Stomach (tissue), 4 donors: ENCODE data around the gene DKK2.

Experiments
- CTCF ChIP-seq, 7 experiments: fragments of 450-650 bp in 4 of 7; fragments of 200-600 bp in 3 of 7; sonication (generic) in 3 of 7; IDR thresholded peaks; one replicate each; pipeline ENCODE4 v1.5.1; 2016 to 2019; ENCODE audit warnings: antibody characterized with exemption in 7 of 7, control low read depth in 2 of 7, mild to moderate bottlenecking in 1 of 7
- POLR2A ChIP-seq, 4 donors: fragments of 450-650 bp; IDR thresholded peaks; one replicate each; pipeline ENCODE4 v1.6.1; 2016; ENCODE audit warnings: antibody characterized with exemption in 4 of 4, control low read depth in 2 of 4, mild to moderate bottlenecking in 1 of 4, moderate library complexity in 1 of 4

DNA sequence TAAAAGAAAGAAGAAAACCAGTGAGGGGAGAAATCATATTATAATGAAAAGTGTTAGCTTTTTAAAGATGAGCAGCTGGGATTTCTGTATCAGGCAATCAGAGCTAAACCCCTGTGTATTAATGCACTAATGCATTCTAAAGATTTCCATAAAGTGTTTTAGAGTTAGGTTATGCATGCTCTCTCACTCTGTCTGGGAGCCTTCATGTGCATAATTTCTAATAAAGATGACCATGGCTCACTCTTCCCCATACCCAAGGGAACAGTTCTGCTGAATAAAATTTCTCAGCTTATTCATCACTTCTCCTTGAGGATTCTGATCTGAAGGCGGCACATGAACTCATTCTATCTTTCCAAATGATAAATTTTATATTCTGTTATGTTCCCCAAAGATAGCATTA, 129.4 kb downstream of the DKK2 start:
- no peak for TF ChIP-seq CTCF (IDR thresholded peaks at IDR 0.05)
- no peak for TF ChIP-seq POLR2A (IDR thresholded peaks at IDR 0.05)
